ENCODE measurements around the gene ZNF888. TPM values are rescaled to one million over a fixed set of nuclear protein-coding genes. Genes with fewer than 3 reads are reported as not detected.

The ZNF888 gene
- total and polyA plus RNA-seq, 2 experiments from 2014 or later = 0.76 to 1.6 TPM

GRCh38 chr19:52896431-52897137 is 26.6 kb downstream of the ZNF888 start:
- DNase-seq = peak; percentile 65

DNA sequence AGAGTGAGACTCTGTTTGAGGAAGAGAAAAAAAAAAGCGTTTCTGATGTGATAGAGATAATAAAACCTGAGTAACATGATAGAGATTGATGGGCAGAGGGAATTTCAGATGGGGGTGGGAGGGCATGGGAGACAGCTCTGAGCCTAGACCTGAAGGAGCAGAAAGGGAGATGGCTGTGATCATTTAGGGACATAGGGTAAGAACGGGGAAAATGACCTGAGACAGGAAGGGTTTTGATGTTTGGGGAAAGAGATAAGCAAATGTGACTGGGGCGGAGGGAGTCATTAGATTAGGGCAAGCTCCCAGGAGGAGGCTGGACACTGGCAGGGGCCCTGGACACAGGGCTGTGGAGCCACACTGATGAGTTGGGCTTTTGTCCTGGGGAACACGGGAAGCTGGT is 31.9 kb downstream of the ZNF888 start:
- Histone ChIP-seq H3F3A (ENCODE audit: insufficient read depth) (no peaks in the 10 kb centered on the region), H3K4me1 (ENCODE audit: insufficient read depth) (peaks cover under 1% of the 10 kb centered on the region; the same call in 1 of the 2 replicates), H3K9ac (no peak overlapping the region), H3K4me2 (ENCODE audit: unreplicated experiment) (no peak overlapping the region), H3K9me2 (ENCODE audit: insufficient read depth) (no peaks in the 10 kb centered on the region), H3K27ac (no peak overlapping the region), H4K20me1 (ENCODE audit: insufficient read depth) (no peaks in the 10 kb centered on the region), H3K4me3 (no peak overlapping the region), H2AFZ (no peak overlapping the region), H3K27me3 (replicated peaks; ENCODE audit: insufficient read depth) (no peaks in the 10 kb centered on the region), H3K9me3 (ENCODE audit: low read depth) (no peaks in the 10 kb centered on the region), H3K36me3 (ENCODE audit: low read depth) (peaks cover 21% of the 10 kb centered on the region; the same call in 1 of the 2 replicates), H3K79me2 (ENCODE audit: insufficient read depth) (peaks cover 32% of the 10 kb centered on the region)
- in situ Hi-C loops (cut with MboI) = no loop called here
- DNase-seq = no peak
- 81 to 82% methylated on average over 3 to 4 of the region's 4 CpGs for WGBS, 2 experiments (ENCODE audit: low coverage in 1 of 2, low lambda C conversion rate in 2 of 2, missing lambda C conversion rate in 2 of 2)
- no peak for TF ChIP-seq EZH2phosphoT487 (IDR thresholded peaks at IDR 0.05; ENCODE audit: insufficient read depth, low read depth)
- no peak for TF ChIP-seq EZH2 (IDR thresholded peaks at IDR 0.05; ENCODE audit: insufficient read depth, poor library complexity, severe bottlenecking)

More at GRCh38 chr19:52896431-52897137, 26.6 kb downstream of the ZNF888 start:
- H2AFZ ChIP-seq = peak overlapping the region; percentile 94
- H3K4me2 ChIP-seq (ENCODE audit: unreplicated experiment) = peak overlapping the region; percentile 93
- peak overlapping the region; percentile 90 for H3K9ac ChIP-seq
- no peaks in the 10 kb centered on the region for H3F3A ChIP-seq (ENCODE audit: insufficient read depth)
- peaks cover 4% of the 10 kb centered on the region; the same call in 1 of the 2 replicates for H3K4me1 ChIP-seq (ENCODE audit: insufficient read depth)
- in situ Hi-C loops (cut with MboI) = no loop called here
- peaks cover 38% of the 10 kb centered on the region for H3K79me2 ChIP-seq (ENCODE audit: insufficient read depth)
- no peaks in the 10 kb centered on the region for H3K27me3 ChIP-seq (replicated peaks; ENCODE audit: insufficient read depth)
- no peaks in the 10 kb centered on the region; the same call in 1 of the 2 replicates for H3K36me3 ChIP-seq (ENCODE audit: low read depth)
- no peaks in the 10 kb centered on the region for H3K9me2 ChIP-seq (ENCODE audit: insufficient read depth)
- H3K9me3 ChIP-seq (ENCODE audit: low read depth) = no peaks in the 10 kb centered on the region
- 37 to 40% methylated on average over 24 of the region's 24 CpGs for WGBS, 2 experiments (ENCODE audit: low coverage in 1 of 2, low lambda C conversion rate in 2 of 2, missing lambda C conversion rate in 2 of 2)
- no peak for TF ChIP-seq EZH2phosphoT487 (IDR thresholded peaks at IDR 0.05; ENCODE audit: insufficient read depth, low read depth)
- TF ChIP-seq EZH2 (IDR thresholded peaks at IDR 0.05; ENCODE audit: insufficient read depth, poor library complexity, severe bottlenecking) = no peak
- H3K27ac ChIP-seq = peak overlapping the region; percentile 86
- peak overlapping the region; percentile 82 for H3K4me3 ChIP-seq
- no peaks in the 10 kb centered on the region for H4K20me1 ChIP-seq (ENCODE audit: insufficient read depth)

DNA sequence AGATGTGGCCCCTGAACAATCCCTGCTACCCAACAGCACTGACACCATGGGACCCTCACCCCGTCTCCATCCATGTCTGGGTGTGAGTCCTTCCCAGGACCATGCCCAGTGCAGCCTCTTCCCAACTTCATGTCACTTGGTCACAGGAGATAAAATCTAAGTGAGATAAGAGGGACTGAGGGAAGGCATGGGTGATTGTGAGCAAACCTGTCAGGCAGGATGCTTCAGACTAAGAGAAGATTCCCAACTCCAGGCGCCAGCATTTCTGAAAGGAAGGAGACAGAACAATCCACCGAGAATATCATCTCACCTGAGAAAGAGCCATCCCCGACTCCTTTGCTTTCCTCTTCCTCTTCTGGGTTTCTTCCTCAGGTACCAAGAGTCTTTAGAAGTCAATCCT is 33.3 kb downstream of the ZNF888 start:
- Histone ChIP-seq H3F3A (ENCODE audit: insufficient read depth) (no peaks in the 10 kb centered on the region), H3K4me2 (ENCODE audit: unreplicated experiment) (no peak overlapping the region), H3K4me1 (ENCODE audit: insufficient read depth) (no peaks in the 10 kb centered on the region), H2AFZ (no peak overlapping the region), H3K27ac (no peak overlapping the region), H4K20me1 (ENCODE audit: insufficient read depth) (no peaks in the 10 kb centered on the region), H3K79me2 (ENCODE audit: insufficient read depth) (peaks cover 18% of the 10 kb centered on the region), H3K36me3 (ENCODE audit: low read depth) (peaks cover 33% of the 10 kb centered on the region), H3K9me2 (ENCODE audit: insufficient read depth) (no peaks in the 10 kb centered on the region), H3K27me3 (replicated peaks; ENCODE audit: insufficient read depth) (no peaks in the 10 kb centered on the region), H3K9me3 (ENCODE audit: low read depth) (no peaks in the 10 kb centered on the region), H3K9ac (no peak overlapping the region), H3K4me3 (no peak overlapping the region)
- TF ChIP-seq EZH2 (IDR thresholded peaks at IDR 0.05; ENCODE audit: insufficient read depth, poor library complexity, severe bottlenecking) (no peak), EZH2phosphoT487 (IDR thresholded peaks at IDR 0.05; ENCODE audit: insufficient read depth, low read depth) (no peak)
- in situ Hi-C loops (cut with MboI) = no loop called here
- 85 to 86% methylated on average over 4 of the region's 4 CpGs for WGBS, 2 experiments (ENCODE audit: low coverage in 1 of 2, low lambda C conversion rate in 2 of 2, missing lambda C conversion rate in 2 of 2)
- DNase-seq = no peak

- no peak overlapping the region for H3K4me2 ChIP-seq (ENCODE audit: unreplicated experiment)
- no peaks in the 10 kb centered on the region for H3K27me3 ChIP-seq (replicated peaks; ENCODE audit: insufficient read depth)
- H3K36me3 ChIP-seq (ENCODE audit: low read depth) = peaks cover 42% of the 10 kb centered on the region
- no peaks in the 10 kb centered on the region for H4K20me1 ChIP-seq (ENCODE audit: insufficient read depth)
- no peaks in the 10 kb centered on the region for H3K9me3 ChIP-seq (ENCODE audit: low read depth)
- in situ Hi-C loops (cut with MboI) = no loop called here
- H3K27ac ChIP-seq = no peak overlapping the region
- no peaks in the 10 kb centered on the region for H3F3A ChIP-seq (ENCODE audit: insufficient read depth)
- H2AFZ ChIP-seq = no peak overlapping the region
- DNase-seq = no peak
- no peak for TF ChIP-seq EZH2 (IDR thresholded peaks at IDR 0.05; ENCODE audit: insufficient read depth, poor library complexity, severe bottlenecking)
- TF ChIP-seq EZH2phosphoT487 (IDR thresholded peaks at IDR 0.05; ENCODE audit: insufficient read depth, low read depth) = no peak
- peaks cover 9% of the 10 kb centered on the region for H3K79me2 ChIP-seq (ENCODE audit: insufficient read depth)
- H3K9ac ChIP-seq = no peak overlapping the region
- H3K4me3 ChIP-seq = no peak overlapping the region
- H3K9me2 ChIP-seq (ENCODE audit: insufficient read depth) = no peaks in the 10 kb centered on the region
- H3K4me1 ChIP-seq (ENCODE audit: insufficient read depth) = no peaks in the 10 kb centered on the region
- 86 to 94% methylated on average over 7 of the region's 7 CpGs for WGBS, 2 experiments (ENCODE audit: low coverage in 1 of 2, low lambda C conversion rate in 2 of 2, missing lambda C conversion rate in 2 of 2)
Measured at GRCh38 chr19:52889076-52889475, 34.2 kb downstream of the ZNF888 start.

All from GM23248 (cell line).